ENCODE data around the gene FADS6.

FADS6 gene

GRCh38 chr17:74833501-74834377 is 59.7 kb downstream of the FADS6 start:
- DNase-seq (ENCODE audit: low read depth), result no peak
- TF ChIP-seq CTCF (IDR thresholded peaks at IDR 0.05; ENCODE audit: control insufficient read depth, extremely low read depth, insufficient read depth), result no peak
- H3K4me3 ChIP-seq (ENCODE audit: low read depth, low read length), result no peak overlapping the region

DNA sequence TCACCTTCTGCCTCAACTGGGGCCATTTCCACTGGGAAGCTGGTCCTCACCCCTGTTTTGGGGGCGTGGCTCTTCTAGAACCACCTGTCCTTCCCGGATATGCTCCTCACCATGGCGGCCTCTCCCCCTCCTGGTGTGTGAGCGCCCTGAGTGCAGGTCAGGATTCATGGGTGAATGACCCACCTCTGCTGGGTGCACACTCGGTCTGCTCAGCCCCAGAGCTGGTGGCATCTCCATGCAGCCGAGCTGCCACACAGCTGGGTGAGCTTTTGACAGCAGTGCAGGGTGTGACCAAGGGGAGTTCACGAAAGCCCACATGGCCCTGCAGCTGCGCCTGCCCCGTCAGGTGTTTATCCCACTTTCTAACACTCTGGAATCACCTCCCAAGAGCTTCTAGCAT is 61.0 kb downstream of the FADS6 start:
- no peak for TF ChIP-seq CTCF (IDR thresholded peaks at IDR 0.05; ENCODE audit: control insufficient read depth, extremely low read depth, insufficient read depth)
- no peak overlapping the region for H3K4me3 ChIP-seq (ENCODE audit: low read depth, low read length)
- no peak for DNase-seq (ENCODE audit: low read depth)

DNA sequence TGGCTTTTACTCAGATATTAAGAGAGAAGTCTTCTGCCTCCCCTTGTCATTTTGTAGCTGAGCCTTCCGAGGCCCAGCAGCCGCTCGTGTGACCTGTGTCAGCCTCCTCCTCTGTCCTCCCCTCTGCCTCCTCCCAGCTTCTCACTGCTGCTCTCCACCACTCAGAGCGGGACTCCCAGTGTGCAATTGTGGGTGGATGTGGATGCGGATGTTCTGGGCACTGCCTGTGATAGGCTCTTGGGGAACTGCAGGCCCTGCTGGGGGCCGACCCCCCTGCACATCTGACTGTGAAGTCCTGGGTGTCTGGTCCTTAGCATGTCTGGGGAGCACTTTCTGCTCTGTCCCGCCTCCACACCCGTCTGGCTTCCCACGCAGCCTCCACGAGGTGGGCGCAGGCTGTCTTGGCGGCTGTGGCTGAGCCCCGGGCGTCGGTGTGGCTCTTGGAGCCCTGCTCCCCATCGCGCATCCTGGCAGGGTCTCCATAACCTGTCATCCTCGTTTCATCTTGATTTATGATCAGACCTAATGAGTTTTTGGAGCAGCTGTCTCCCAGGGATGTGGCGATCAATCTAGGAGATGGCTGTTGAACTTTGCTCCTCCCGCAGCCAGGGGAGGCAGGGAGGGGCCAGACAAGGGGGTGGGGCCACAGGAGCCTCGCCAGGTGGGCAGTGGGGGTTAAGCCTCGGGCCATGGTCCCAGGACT is 61.8 kb downstream of the FADS6 start:
- TF ChIP-seq CTCF (IDR thresholded peaks at IDR 0.05; ENCODE audit: control insufficient read depth, extremely low read depth, insufficient read depth), result no peak
- H3K4me3 ChIP-seq (ENCODE audit: low read depth, low read length), result no peak overlapping the region

DNA sequence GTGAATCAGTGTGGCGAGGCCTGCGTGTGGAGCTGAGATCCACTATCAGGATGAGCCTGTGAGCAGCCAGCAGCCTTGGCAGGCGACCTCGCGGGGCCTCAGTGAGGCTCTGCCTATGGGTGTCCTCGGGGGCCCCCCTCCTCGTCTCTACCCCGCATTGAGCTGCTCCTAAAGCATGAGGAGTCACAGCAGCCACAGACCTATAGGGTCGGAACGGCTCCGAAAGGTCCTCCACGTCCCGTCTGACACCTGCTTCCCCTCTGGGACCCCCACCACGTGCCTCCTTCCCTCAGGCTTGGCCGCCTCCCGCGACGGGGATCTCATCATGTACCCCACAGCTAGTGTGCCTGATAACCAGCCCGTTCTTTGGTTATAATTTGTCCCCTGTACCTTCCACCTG is 62.6 kb downstream of the FADS6 start:
- DNase-seq (ENCODE audit: low read depth), result no peak
- no peak for TF ChIP-seq CTCF (IDR thresholded peaks at IDR 0.05; ENCODE audit: control insufficient read depth, extremely low read depth, insufficient read depth)
- H3K4me3 ChIP-seq (ENCODE audit: low read depth, low read length), result no peak overlapping the region

More for the DNA sequence above, 61.8 kb downstream of the FADS6 start:
- no peak for DNase-seq (ENCODE audit: low read depth)

DNA sequence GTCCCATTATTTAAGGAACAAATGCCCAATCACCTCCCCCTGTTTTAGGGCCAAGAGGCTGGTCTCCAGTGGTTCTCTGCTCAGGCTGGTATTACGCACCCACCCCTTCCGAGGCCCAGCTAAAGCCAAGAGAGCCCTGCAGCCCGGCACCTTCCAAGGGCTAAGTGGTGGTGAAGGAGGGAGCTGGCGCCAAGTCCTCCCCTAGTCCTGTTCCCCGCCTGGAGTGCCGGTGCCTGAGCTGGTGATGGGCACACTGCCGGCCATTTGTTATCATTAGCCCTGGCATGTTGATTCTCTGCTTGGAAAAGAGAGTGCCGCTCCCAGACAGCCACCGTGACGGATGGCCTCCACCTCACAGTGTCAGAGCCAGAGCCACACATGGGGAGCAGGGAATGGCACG is 65.6 kb downstream of the FADS6 start:
- H3K4me3 ChIP-seq (ENCODE audit: low read depth, low read length), result no peak overlapping the region
- DNase-seq (ENCODE audit: low read depth), result no peak
- TF ChIP-seq CTCF (IDR thresholded peaks at IDR 0.05; ENCODE audit: control insufficient read depth, extremely low read depth, insufficient read depth), result no peak
